Cardiac fibroblast (primary cell): ENCODE measurements around the gene MKRN2OS.
A peak's percentile ranks its signal among the peaks of the same experiment; 100 is the strongest.

Experiments used
- DNase-seq, 2 donors: peaks; one replicate each; pipeline versions ENCODE4 v3.0.0 to v3.0.0-alpha.2; 2010; ENCODE audit warnings: low read depth in 2 of 2
- H3K4me3 ChIP-seq, 2 donors: replicated peaks in 1 of 2; 1 replicate in 1 of 2; 2 replicates in 1 of 2; pipeline ENCODE4 v1.5.1; 2011; ENCODE audit warnings: low read depth in 2 of 2, low read length in 2 of 2, mild to moderate bottlenecking in 2 of 2, moderate library complexity in 1 of 2
- TF ChIP-seq, protein P1 (sequence below): IDR thresholded peaks from one replicate; pipeline ENCODE4 v1.5.1; 2011; ENCODE audit warnings: low read depth, mild to moderate bottlenecking, low read length, inconsistent platforms

Gene MKRN2OS

DNA sequence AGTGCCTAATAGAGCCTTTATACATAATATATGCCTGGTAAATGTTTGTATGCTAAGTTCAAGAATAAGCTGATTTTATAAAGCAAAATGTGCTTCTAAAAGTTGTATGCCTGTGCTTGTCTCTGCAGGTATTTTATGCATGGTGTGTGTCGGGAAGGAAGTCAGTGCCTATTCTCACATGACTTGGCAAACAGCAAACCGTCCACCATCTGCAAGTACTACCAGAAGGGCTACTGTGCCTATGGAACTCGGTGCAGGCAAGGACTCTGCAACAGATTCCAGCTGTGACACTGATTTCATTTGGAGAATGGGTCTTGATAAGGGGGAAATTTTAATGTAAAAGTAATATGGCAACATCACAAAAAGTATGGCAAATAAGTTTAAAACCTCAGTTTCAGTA is 23.4 kb upstream of the MKRN2OS start:
- TF ChIP-seq, protein P1, sequence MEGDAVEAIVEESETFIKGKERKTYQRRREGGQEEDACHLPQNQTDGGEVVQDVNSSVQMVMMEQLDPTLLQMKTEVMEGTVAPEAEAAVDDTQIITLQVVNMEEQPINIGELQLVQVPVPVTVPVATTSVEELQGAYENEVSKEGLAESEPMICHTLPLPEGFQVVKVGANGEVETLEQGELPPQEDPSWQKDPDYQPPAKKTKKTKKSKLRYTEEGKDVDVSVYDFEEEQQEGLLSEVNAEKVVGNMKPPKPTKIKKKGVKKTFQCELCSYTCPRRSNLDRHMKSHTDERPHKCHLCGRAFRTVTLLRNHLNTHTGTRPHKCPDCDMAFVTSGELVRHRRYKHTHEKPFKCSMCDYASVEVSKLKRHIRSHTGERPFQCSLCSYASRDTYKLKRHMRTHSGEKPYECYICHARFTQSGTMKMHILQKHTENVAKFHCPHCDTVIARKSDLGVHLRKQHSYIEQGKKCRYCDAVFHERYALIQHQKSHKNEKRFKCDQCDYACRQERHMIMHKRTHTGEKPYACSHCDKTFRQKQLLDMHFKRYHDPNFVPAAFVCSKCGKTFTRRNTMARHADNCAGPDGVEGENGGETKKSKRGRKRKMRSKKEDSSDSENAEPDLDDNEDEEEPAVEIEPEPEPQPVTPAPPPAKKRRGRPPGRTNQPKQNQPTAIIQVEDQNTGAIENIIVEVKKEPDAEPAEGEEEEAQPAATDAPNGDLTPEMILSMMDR: no peak
- no peak for DNase-seq
- no peak overlapping the region for H3K4me3 ChIP-seq

DNA sequence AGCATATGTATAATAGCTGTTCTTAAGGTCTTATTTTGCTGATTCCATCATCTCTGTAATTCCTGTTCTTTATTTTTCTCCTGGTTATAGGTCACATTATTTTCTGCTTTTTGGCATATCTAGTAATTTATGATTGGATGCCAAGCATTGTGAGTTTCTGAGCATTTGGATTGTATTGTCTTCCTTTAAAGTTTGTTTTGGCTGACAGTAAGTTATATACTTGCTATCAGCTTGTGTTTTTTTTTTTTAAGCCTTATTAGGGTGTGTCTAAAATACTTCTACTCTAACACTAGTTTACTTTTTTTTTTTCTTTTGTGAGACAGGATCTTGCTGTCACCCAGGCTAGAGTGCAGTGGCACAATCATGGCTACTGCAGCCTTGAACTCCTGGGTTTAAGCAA is 21.7 kb upstream of the MKRN2OS start:
- TF ChIP-seq, protein P1: no peak
- DNase-seq: peak in 1 of 2 donors; percentile 42
- H3K4me3 ChIP-seq: no peak overlapping the region

DNA sequence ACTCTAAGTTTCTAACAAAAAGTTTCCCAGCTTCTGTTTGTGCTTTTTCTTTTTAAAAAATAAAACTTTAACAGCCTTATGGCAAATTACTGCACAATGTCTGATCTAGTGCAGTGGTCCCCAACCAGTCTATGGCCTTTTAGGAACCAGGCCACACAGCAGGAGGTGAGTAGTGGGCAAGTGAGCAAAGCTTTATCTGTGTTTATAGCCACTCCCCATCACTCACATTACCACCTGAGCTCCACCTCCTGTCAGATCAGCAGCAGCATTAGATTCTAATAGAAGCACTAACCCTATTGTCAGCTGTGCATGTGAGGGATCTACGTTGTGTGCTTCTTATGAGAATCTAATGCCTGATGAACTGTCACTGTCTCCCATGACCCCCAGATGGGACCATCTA is 17.2 kb upstream of the MKRN2OS start:
- DNase-seq: no peak
- TF ChIP-seq, protein P1: no peak

DNA sequence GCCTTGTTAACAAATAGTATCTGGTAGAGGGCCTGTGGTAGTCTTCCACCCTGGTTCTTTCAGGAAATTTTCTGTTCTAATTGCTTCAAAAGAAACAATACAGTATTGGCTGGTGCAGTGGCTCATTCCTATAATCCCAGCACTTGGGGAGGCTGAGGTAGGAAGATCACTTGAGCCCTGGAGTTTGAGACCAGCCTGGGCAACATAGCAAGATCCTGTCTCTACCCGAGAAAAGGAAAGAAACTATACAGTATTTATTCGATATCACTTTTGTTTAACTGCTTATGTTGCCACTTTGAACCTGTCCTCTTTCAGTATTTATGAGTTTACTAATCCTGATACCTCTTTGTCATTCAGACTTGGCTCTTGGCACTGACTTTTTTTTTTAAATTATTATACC is 16.1 kb upstream of the MKRN2OS start:
- no peak overlapping the region for H3K4me3 ChIP-seq
- DNase-seq: no peak
- TF ChIP-seq, protein P1: no peak

More for the DNA sequence above, 17.2 kb upstream of the MKRN2OS start:
- no peak overlapping the region for H3K4me3 ChIP-seq

DNA sequence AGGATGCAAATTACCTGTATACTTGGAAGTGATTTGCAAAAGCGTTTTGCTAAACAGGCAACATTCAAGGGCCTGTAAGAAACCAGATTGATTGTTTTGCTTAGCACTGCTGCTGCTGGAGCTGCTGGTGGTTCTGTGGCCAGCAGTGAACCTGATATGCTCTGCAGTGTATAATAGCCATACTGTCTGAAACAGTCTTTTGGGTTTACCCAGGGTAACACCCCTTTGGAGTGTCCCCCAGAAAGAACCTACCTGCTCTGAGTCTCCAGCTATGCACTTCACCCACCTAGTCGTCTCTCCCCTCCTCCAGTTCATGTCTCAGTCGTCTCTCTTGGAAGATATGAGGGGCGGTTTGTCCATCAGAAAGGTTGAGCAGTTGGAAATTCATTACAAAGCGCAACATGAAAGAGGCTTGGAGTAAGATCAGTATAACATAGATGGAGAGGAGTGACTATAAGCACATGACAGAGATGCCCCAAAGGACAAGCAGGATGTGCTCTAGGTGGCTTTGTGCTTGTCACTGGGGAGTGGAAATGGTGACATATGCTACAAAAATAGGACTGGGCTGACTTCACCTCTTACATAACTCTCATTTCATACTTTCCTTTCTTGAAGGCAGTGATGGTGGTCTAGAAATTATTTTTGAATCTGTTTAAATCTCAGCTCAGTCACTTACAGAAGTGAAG is 15.3 kb upstream of the MKRN2OS start:
- H3K4me3 ChIP-seq: no peak overlapping the region
- TF ChIP-seq, protein P1: no peak
- no peak for DNase-seq

DNA sequence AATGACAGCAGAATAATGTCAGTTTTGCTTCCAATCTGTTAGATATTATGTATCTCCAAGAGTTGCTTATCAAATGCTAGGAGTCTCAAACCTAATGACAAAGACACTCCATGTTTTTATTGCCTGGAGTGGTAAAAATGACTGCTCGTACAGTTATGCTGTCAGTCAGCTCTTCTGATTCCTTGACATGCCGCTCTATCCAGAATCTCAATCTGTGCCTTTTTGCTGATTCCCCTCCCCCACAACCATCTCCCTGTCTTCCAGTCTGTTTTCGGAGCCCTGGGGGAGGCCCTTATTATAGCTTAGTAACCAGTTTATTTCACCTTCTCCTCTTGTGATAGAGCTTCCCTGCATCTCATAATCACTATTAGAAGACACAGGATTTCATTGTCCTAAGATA is 14.2 kb upstream of the MKRN2OS start:
- TF ChIP-seq, protein P1: no peak
- no peak overlapping the region for H3K4me3 ChIP-seq
- DNase-seq: no peak

DNA sequence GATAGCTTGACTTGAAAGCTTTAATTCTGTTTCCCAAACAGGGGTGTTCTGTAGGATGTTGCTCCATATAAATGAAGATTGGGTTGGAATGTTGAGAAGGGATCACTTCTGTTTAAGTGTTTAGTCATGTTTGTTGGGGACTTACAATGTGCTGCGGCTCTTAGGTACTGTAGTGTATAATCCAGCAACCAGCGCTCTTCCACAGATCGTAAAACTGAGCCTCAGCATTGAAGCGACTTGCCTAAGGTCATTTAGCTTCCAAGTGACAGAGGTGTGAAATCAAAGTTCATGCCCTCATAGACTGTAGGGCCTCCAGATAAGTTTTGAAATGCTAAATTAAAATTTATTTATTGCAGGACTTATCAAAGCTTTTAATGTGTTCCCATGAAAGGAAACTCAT is 13.4 kb upstream of the MKRN2OS start:
- DNase-seq: no peak
- H3K4me3 ChIP-seq: no peak overlapping the region
- TF ChIP-seq, protein P1: no peak
